Neutrophil (primary cell): ENCODE measurements around the gene TKFC.

Experiments
- H3K27ac ChIP-seq: fragments of 200-600 bp; sonication (generic); 2 replicates; pipeline ENCODE4 v1.5.1; 2016; ENCODE audit warnings: mild to moderate bottlenecking, moderate library complexity
- H3K27me3 ChIP-seq: fragments of 200-600 bp; sonication (generic); 2 replicates; pipeline ENCODE4 v1.6.0; 2016; ENCODE audit warnings: mild to moderate bottlenecking
- H3K36me3 ChIP-seq: fragments of 200-600 bp; sonication (generic); 2 replicates; pipeline ENCODE4 v1.5.1; 2017
- H3K4me1 ChIP-seq, 2 experiments: fragments of 200-600 bp in 1 of 2; sonication (generic) in 1 of 2; 1 replicate in 1 of 2; 2 replicates in 1 of 2; pipeline versions ENCODE4 v1.5.1 to v1.6.1; 2013 to 2016; ENCODE audit warnings: low read depth in 1 of 2, low read length in 1 of 2, mild to moderate bottlenecking in 1 of 2, moderate library complexity in 1 of 2; ENCODE audit not compliant: control insufficient read depth in 1 of 2, insufficient read depth in 1 of 2
- H3K4me3 ChIP-seq, 2 experiments: fragments of 200-600 bp in 1 of 2; sonication (generic) in 1 of 2; 1 replicate in 1 of 2; 2 replicates in 1 of 2; pipeline ENCODE4 v1.5.1; 2013 to 2016; ENCODE audit warnings: low read depth in 1 of 2, low read length in 1 of 2, mild to moderate bottlenecking in 1 of 2, moderate library complexity in 1 of 2
- H3K9me3 ChIP-seq: fragments of 200-600 bp; sonication (generic); 2 replicates; pipeline ENCODE4 v1.5.1; 2016
- CTCF ChIP-seq: fragments of 200-600 bp; sonication (generic); IDR thresholded peaks from 2 replicates; pipeline ENCODE4 v1.5.1; 2016; ENCODE audit warnings: antibody characterized with exemption

Gene TKFC

DNA sequence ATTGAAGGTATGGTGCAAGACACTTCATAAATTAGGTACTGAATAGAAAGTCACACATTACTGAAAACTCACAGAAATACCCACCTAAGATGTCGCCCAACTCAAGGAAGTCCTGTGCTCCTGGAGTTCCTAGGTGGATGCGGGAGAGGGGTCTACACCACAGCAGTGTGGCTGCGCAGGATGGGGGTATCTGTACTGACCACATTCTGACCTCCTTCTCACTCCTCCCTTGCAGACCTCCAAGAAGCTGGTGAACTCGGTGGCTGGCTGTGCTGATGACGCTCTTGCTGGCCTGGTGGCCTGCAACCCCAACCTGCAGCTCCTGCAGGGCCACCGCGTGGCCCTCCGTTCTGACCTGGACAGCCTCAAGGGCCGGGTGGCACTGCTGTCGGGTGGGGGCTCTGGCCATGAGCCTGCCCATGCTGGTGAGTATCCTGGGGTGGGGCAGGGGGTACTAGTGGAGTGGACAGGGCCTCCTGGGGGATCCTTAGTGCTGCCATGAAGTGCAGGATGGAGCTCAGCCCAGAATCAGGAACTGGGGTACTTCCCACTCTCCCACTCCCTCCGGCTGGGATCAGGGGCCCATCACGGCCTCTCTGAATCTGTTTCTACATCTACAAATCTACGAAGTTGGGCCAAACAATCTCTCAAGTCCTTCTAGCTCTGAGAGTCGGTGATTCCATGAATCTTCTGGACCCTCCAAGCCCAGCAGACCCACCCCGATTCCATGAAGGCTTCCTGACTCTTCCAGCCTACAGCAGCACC is 4.9 kb downstream of the TKFC start:
- Histone ChIP-seq H3K4me1 (peaks cover 13 to 14% of the 10 kb centered on the region in 2 experiments), H3K27ac (no peak overlapping the region), H3K27me3 (no peaks in the 10 kb centered on the region), H3K9me3 (no peaks in the 10 kb centered on the region), H3K36me3 (peaks cover 30% of the 10 kb centered on the region), H3K4me3 (no peak overlapping the region)
- TF ChIP-seq CTCF: no peak

DNA sequence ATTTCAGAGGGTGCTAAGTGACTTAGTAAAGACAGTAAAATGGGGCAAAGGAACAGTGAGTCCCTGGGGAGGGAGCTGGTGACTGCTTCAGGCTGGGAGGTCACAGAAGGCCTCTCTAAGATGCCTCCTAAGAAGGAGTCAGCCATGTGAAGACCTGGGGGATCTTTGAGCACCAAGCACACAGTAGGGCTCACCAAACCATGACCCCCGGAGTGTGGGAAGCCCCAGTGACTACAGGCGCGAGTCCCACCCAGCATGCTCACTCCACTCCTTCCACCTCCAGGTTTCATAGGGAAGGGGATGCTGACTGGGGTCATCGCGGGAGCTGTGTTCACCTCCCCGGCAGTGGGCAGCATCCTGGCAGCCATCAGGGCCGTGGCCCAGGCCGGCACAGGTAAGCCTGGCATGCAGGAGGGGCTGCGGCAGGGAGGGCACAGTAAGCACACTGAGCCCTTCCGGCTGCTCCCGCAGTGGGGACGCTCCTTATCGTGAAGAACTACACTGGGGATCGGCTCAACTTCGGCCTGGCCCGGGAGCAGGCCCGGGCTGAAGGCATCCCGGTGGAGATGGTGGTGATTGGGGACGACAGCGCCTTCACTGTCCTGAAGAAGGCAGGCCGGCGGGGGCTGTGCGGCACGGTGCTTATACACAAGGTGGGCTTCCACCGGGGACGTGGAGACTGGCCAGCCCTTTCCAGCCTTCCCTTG is 5.9 kb downstream of the TKFC start:
- no peaks in the 10 kb centered on the region for H3K27me3 ChIP-seq
- H3K9me3 ChIP-seq: no peaks in the 10 kb centered on the region
- H3K27ac ChIP-seq: no peak overlapping the region
- peaks cover 5 to 7% of the 10 kb centered on the region in 2 experiments for H3K4me1 ChIP-seq
- no peak for TF ChIP-seq CTCF
- peaks cover 34% of the 10 kb centered on the region for H3K36me3 ChIP-seq
- H3K4me3 ChIP-seq: no peak overlapping the region

- peaks cover 5 to 7% of the 10 kb centered on the region in 2 experiments for H3K4me1 ChIP-seq
- TF ChIP-seq CTCF: no peak
- H3K4me3 ChIP-seq: no peak overlapping the region
- H3K9me3 ChIP-seq: no peaks in the 10 kb centered on the region
- no peaks in the 10 kb centered on the region for H3K27me3 ChIP-seq
- H3K36me3 ChIP-seq: peaks cover 35% of the 10 kb centered on the region
- H3K27ac ChIP-seq: no peak overlapping the region
These were observed 6.5 kb downstream of the TKFC start for GRCh38 chr11:61339490-61339878.

DNA sequence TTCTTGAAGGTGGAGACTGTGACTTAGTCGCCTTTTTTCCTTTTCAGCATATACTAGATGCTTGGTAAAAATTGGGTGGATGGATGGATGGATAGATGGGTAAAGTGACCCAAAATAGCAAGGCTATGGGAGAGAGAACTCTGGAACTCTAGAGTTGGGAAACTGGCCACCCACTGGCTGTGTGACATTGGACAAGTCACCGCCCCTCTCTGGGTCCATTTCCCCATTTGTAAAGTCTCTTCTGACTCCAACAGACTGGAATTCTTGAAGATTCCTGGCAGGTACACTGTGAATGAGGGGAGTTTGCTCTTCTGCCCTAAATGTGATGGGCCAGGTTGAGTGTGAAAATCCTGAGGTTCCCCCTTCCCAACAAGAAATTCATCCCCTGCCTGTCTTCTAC is 8.0 kb downstream of the TKFC start:
- Histone ChIP-seq H3K4me3 (no peak overlapping the region), H3K27me3 (no peaks in the 10 kb centered on the region), H3K9me3 (no peaks in the 10 kb centered on the region), H3K4me1 (peaks cover 3 to 4% of the 10 kb centered on the region in 2 experiments), H3K27ac (no peak overlapping the region), H3K36me3 (peaks cover 49% of the 10 kb centered on the region)
- no peak for TF ChIP-seq CTCF

DNA sequence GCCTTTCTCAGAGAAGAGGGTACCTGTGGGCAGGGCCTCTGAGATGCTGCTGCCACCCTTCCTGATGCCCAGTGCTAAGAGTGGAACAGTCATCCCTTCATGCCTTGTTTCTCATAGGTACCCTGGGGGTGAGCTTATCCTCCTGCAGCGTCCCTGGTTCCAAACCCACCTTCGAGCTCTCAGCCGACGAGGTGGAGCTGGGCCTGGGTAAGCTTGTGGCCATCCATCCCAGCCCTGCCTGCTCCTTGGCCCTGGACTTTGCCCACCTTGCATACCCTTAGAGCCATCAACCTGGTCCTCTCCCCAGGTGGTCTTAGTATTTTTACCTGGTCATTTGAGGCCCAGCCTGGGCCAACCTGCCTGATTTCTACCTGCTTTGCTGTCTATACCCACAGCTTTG is 8.7 kb downstream of the TKFC start:
- Histone ChIP-seq H3K4me3 (no peak overlapping the region), H3K36me3 (peaks cover 57% of the 10 kb centered on the region)
- TF ChIP-seq CTCF: no peak

More for the DNA sequence above, 8.7 kb downstream of the TKFC start:
- no peaks in the 10 kb centered on the region for H3K4me1 ChIP-seq
- H3K27ac ChIP-seq: no peak overlapping the region
- H3K27me3 ChIP-seq: no peaks in the 10 kb centered on the region
- no peaks in the 10 kb centered on the region for H3K9me3 ChIP-seq
